ENCODE measurements around the gene ELF4.
"Not testable (repeated sequence)": the region's sequence is repeated elsewhere in the genome, so short reads cannot be mapped to it uniquely, and the experiment has no call there.

The ELF4 gene

DNA sequence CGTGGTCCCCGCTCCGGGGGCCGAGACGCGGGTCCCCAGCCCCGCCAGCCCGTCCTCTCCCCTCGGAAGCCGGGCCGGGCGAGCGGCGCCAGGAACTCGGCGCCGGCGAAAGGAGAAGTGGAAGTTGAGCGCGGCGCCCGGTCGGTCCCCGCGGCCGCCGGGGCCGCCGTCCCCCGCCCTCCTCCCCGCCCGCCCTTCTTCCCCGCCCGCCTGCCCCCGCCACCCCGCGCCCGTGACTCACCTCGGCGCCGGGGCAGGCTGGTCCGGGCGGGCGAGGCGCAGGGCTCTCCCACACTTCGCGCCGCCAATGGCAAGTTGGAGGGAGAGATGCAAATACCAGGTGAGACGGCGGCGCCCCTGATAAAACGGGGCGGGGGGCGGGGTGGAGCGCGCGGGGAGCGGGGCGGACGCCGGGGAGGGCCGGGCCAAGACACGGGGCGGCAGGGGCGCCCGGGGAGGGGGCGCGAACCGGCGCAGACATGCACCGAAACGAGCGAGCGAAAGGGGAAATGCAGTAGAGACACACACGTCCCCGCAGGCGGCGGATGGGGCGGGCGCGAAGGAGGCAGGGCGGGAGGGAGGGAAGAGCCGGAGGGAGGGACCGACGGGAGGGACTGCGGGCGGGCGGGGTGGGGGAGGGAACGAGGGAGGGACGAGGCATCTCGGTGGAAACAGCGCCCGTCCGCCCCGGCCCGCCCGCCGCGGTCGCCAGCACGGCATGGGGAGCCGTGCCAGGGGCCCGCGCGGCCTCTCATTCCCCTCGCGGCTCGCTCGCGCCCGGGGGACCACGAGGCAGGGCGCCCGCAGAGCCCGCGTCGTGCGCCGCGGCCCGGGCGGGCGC, at the start of gene ELF4:
TSS of gene ELF4 (minus strand) at position 119 of the 841 bp plus-strand sequence. CDS start 29,167 bp downstream, outside the sequence.
- DNase-seq = peak; percentile 77

DNA sequence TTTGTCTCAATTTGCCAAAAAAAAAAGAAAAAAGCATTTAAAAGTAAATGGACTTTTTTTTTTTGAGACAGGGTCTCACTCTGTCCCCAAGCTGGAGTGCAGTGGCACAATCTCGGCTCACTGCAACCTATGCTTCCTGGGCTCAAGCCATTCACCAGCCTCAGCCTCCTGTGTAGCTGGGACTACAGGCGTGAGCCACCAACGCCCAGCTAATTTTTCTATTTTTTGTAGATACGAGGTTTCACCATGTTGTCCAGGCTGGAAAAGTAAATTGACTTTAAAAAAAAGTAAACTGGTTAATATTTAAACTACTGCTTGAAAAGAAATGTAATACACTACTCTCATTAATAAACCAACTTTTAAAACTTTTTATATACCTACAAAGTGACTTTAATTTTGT, 49.5 kb upstream of the ELF4 start:
- DNase-seq = no peak

DNA sequence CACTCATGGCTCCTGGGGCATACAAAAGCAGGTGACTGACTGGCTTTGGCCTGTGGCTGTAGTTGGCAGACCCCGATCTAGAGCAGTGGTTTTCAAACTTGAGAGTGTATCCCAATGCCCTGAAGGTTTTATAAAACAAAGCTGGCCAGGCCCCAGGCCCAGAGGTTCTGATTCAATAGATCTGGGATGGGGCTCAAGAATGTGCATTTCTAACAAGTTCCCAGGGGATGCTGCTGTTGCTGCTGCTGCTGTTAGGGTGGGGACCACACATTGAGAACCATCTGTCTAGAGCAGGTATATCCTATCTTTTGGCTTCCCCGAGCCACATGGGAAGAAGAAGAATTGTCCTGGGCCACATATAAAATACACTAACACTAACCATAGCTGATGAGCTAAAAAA, 48.0 kb upstream of the ELF4 start:
- DNase-seq = no peak

DNA sequence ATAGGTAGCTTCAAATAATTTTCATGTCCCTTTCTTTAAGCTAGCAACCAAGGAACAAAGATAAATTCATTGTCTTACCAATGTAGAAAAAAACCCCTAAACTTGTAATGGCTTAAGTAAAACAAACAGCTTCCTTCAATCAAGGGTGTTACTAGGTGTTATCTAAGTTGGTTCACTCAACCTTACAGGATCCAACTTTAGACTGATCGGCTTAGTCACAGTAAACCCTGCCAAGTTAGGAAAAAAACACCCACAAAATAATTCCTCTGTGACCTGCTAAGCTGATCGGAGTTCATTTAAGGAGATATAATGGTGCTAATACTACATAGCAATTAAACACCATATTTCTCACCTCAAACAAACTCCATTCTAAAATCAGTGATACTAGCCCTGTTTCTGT, 45.3 kb upstream of the ELF4 start:
- DNase-seq = no peak

DNA sequence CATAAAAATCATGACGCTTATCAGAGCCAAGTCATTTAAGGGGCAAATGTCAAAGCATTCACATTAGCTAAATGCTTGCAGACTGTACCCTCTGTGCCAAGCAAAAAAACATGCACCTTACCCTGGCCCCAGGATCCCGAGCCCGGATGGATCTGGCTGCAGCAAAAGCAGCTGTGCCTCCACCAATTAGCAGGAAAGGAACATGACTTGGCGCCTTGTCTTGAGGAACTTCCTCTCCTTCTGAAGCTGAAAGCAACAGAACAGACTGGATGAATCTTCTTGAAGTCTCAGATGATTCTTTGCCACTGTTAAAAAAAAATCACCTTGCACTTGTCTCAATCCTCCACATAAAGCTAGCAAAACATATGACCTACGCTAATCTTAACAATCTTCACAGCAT, 37.3 kb upstream of the ELF4 start:
- DNase-seq = no peak

DNA sequence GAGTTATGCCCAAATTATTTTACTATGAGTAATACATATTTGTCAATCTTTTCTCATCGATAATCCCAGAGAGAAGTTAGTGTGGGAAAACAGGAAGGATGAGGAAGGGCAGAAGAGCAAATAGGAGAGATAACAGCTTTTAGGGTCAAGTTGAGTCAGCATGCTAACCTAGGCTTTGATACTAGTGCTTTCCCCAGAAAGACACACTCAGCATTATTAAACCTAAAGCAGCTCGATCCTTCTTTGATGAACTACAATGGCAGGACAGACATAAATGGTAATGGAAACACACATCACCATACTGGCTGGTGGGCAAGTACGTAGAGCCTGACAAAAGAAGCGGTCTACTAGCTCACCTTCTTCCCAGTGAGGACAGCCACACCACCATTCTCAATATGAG, 34.8 kb upstream of the ELF4 start:
- no peak for DNase-seq

DNA sequence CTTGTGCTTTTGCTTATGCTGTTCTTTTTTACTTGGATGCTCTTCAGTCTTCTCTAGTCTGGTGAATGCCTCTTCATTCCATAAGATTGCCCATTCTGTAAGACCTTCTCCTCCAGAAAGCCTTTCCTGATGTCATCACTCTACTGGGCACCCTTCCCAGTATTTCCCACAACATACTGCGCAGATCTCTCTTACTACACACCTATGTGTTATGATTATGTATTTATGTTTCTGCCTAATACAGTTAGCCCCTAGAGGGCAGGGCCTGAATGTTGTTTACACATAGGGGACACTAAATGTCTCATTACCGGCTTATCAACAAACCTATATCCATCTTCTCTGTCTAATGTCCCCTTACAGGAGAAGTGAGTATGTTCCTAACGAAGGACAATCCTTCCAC, 34.2 kb upstream of the ELF4 start:
- DNase-seq = no peak

DNA sequence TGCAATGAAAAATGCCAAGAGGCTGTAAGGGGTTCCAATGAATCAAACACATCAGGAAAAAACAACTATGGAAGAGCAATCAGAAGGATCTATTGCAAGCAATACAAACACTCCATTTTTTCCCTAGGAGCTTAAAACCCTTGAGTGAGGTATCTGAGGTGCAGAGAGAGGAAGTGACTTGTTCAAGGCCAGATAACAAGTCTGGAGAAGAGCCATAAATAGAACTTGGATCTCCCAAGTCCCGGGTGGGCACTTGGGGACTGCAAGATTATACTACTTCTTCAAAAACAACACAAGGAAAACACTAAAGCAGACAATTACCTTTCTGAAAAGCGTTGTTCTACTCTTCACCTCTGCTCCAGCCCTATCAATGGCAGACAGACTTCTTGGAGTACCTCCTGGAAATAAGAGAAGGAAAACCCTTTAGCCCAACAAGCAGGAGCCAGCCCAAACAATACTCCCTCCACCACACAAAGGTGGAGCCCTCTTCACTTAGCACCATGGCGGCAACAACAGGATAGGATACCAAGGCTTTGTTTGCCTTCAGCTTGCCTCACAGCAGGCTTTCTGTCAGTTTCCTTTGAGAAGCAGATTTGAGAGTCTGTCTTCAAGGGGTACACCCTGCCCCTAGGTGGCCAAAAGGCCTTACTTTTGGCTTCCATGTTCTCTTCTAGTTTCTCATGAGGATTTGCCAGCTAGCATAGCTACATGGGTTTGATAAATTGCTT, 29.3 kb upstream of the ELF4 start:
- DNase-seq = no peak

DNA sequence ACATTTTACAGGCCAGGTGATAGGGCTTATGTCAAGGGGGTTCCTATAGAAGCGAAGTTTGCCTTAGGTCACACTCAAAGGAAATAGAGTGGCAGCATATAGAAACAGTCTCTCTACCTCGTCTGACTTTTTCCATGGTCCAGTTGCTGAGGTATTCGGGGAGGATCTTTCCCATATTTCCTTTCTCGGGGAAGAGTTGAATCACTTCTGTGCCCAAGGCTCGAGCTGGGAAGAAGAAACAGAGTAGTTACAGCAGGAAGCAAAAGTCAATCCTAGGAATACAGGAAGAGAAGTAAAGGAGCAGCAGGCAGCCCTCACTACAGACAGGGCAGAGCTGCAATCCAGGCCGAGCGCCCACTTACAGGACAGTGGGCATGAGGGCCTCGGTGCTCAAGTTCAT, 26.7 kb upstream of the ELF4 start:
- no peak for DNase-seq

DNA sequence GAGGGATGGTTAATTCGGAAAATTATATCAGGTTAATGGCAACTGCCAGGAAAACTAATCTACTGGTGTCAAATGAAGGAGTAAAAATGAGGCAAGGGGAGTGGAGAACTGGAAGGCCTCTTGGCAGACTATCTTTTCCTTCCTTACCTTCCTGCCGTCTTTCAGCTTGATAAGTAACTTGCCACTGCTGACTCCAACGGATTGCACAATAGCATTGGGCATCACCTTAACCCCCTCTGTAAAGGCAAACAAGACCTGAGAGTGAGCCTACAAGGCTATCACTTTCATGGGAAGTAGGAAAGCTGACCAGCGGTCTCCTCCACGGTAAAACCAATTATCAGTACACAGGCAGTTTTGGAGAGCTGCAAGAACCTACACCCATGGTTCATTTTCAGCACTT, 26.2 kb upstream of the ELF4 start:
- no peak for DNase-seq

DNA sequence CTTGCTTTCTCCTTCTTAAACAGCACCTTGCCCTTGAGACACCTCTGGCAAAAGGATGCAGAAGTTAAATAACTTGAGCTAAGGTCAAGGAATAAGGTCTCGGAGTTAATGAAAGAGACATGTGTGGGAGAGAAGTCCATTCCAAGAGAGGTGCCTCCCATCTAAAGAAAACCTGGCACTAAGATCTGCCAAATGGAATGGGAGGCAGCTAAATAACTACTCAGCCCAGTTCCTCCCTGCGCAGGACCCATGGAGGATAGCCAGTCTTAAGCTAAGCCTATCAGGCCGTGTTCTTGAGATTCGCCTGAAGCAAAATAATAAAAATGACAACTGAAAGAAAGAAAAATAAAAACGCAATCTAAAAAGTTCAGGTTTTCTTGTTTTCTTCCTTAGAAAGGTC, 20.7 kb upstream of the ELF4 start:
- DNase-seq = no peak

DNA sequence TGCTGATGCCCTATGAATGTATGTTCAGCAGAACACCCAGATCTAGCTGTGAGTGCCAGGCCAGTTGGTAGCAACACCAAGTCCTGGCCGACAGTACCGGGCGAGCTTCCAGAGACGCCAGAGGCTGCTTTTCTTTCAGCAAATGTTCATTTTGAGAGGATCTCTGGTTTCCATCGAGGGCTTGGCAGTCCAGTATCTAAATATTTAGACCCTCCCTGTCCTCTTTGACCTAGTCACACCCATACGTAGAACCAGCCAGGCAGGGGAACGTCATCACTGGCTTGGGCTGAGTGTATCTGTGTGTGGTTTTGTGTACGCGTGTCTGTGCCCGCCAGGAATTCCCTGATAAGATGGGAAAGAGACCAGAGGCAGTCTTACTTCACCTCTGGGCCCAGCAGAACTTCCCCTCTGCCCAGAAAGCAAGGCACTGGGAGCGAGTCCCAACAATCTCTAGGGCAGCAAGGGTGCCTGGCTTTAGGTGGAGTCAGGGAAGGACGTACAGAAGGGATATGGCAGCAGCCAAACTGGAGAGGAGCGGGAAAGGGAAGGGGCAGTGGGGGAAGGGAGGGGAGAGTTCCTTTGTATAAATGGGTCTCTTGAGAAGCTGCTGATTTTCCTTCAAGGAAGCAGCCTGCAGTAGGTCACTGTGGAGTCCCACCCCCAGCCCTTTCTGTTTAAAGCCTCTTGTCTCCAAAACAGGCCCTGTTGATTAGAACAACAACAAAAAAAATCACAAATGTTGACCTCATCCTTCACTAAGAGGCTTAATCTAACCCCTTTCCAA, 15.0 kb upstream of the ELF4 start:
- DNase-seq = no peak

DNA sequence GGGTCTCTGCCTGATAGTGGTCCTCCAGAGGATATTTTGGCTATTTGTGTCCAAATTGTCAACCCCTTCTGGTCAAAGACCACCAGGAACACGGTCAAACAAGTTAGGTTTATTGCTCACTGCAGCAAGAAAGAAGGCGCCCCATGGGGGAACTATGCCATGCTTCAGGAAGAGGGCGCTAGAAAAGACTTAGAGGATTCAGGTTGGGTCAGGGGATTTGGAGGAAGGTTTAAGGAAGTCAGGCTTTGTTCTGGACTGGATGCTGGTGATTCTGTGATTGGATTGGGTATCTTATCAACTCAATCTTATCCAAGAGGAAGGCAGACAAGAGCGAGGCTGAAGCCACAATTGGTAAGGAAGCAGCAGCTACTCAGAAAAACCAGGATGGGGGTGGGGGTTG, 14.3 kb upstream of the ELF4 start:
- no peak for DNase-seq

DNA sequence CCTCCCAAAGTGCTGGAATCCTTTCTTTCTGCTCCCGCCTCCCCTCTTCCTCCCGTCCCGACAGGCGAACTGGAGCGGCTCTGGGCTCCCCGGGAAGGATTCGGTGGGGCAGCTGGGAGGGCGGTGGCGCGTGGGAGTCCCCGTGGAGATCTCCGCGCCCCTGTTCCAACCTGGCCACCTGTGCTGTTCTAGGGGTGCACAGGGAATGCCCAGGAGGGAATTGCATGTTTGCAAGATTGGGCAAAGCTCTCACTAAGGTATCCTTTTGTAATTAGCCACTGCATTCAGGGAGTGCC, 11.2 kb upstream of the ELF4 start:
- DNase-seq = no peak

DNA sequence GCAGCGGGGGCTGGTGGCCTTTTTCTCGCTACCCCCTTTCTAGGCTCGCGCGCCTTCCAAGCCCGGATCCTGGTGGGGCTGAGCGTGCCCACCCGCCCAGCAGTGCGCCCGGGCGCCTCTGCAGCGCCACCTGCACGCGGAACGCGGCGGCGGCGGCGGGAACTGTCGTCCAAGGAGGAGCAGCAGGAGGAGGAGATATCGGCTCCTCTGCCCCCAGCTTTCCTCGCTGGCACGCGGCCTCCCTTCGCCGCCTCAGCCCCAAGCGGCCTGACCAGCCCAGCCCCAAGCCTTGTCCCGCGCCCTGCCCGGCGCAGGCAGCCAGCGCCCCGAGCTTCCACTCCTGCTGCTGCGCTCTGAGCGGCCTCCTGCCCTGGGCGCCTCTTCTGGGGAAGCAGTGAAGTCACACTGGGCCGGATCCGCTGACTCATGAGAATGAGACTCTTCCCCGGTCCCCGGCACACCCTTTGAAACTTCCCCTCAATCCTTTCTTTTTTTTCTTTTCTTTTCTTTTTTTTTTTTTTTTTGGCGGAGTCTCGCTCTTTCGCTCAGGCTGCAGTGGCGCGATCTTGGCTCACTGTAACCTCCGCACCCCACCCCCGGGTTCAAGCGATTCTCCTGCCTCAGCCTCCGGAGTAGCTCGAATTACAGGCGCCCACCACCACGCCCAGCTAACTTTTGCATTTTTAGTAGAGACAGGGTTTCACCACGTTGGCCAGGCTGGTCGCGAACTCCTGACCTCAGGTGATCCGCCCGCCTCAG, 10.6 kb upstream of the ELF4 start:
- peak; percentile 86 for DNase-seq

DNA sequence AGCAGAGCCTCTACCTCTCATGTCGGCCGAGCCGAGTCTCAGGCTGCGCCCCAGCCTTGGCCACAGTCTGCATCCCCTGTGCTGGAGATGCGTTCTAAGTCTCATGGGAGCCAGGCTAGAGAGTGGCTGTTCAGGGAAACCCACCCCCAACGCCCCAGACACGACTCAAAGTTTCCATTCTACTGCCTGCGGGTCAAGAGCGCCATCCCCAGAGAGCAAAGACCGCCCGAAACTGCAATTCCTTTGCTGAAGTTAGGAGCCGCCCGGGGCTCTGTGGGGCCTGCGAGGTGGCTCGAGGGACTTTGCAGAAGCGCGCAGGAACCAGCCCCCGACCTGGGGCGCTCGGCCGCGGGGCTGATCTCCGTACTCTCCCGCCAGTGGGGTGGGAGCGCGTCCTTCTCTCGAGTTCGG, 10.0 kb upstream of the ELF4 start:
- peak; percentile 21 for DNase-seq

DNA sequence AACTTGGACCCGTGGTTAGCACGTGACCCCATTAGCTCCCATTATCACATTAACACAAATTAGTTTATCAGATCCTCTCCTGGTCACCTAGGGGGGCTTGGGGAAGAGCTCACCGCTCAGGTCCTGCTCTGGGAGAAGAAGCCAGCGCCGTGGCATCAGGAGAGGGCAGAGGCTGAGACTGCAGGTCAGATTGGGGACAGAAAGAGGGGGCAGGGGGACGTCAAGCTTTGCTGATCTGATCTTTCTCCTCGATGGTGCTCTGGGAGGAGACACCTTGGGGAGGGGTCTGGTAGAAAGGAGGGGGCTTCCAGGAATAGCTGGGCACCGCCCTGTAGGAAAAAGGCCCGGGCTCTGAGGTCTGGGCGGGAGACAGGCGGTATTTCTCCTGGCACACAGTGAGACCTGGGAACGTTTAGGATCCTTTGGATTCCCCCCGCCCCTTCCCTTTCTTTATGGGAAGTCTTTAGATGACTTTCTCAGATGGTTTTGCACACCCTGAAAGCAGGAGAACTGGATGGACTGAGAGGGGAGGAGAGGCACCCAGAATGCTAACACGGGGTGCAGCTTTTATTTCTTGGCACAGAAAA, 9.1 kb upstream of the ELF4 start:
- DNase-seq = no peak

DNA sequence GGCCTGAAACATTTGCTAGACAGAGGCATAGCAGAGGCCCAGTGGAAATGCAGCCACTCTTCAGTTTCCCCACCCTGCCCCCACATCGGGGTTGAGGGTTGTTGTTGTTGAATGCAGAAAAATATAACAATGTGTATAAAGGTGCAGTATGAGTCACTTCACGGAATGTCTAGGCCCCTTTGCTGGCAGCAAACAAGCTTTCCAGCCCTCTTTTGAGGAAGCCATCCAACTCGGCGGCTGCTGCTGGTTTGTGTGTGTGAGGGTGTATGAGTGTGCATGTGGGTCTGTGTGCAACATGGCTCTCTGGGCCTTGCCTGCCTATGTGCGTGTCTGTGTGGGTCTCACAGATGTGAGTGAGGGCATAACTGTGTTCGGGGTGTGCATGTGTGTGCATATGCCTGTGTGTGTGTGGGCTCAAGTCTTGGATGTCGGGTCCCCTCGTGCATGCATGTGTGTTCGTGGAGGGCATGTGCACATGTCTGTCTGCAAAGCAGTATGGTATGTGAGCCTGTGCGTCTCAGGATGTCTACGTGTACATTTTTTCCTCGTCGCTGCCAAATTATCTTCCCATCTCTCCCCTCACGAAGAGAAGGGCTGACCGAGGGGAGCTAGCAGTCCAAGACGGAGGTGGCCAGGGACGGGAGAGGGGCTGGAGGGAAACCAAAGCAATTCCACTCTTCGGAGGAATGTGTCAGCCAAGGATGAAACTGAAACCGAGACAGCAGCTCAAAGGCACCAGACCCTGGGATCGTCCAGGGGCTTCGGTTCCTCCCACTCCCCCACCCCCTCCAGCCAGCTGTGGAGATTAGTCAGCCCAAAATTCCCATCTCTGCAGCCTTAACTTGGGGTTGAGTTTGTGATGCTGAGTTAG, 8.4 kb upstream of the ELF4 start:
- no peak for DNase-seq

DNA sequence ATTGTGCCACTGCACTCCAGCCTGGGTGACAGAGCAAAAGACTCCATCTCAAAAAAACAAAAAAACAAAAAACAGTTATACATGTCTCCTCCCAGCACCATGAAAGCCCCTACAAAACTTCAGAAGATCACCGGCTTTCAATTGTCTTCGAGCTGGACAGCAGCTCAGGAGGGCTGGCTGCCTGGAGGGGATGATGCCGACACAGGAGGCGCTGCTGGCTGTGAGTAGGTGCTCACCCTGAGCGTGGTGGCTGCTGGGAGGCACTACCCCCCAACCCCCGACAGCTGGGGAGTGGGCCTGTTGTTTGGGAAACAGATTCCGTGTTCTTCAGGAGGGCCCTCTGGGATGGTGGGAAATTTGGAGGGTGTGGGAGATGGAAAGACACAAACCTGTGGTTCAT, 6.9 kb upstream of the ELF4 start:
- DNase-seq = no peak

DNA sequence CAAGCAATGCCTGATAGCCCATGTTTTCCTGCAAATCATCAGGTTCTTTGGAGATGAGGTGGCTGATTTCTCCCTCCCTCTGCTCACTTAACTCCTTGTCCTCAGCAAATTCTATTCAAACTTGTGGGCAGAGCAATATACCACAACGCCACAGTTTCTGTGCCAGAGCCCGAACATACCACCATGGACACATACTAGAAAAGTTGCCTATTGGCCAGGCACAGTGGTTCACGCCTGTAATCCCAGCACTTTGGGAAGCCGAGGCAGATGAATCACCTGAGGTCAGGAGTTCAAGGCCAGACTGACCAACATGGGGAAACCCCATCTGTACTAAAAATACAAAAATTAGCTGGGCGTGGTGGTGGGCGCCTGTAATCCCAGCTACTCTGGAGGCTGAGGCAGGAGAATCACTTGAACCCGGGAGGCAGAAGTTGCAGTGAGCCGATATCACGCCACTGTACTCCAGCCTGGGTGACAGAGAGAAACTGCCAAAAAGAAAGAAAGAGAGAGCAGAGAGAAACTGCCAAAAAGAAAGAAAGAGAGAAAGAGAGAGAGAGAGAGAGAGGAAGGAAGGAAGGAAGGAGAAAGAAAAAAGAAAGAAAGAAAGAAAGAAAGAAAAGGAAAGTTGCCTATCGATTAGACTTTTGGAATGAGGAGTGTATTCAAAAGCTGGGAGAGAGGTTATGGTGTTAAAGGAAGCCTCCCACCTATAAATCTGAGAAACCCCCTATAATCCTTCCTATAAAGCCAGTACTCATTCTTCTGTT, 5.0 kb upstream of the ELF4 start:
- DNase-seq = not testable (repeated sequence)

DNA sequence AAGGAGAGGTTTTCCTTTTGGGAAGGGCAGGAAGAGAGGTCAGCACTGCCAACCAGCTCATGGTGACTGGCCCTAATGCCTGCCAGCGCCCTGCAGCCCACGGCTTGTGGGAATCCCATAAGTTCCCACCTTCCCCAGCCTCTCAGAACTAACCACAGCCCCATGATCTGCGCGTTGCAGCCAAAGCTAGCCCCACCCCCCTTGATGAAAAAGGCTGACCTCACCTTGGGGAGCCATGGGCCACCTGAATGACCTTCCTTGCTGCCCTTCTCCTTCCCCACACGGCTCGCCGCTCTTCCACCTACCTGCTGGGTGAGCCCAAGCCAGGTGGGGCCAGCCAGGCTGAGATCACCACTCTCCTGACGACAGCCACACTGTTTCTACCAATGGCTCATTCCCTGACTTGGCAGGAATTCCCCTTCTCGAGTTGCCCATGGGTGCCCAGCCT, 3.9 kb upstream of the ELF4 start:
- DNase-seq = no peak

Measured in RPMI8226 (cell line).